Ascending aorta (tissue), 2 donors: Measurements from ENCODE around the gene PCNX1. TPM values are rescaled to one million over a fixed set of nuclear protein-coding genes. Genes with fewer than 3 reads are reported as not detected.

Experiments used
- DNase-seq, 2 donors: peaks; one replicate each; pipeline ENCODE4 v3.0.0-alpha.2; 2019; ENCODE audit warnings: low spot score in 2 of 2
- H3K27ac ChIP-seq, 2 donors: fragments of 200-600 bp; sonication (generic); one replicate each; pipeline ENCODE4 v1.5.1; 2016 to 2017; ENCODE audit warnings: mild to moderate bottlenecking in 1 of 2
- H3K27me3 ChIP-seq: fragments of 200-600 bp; sonication (generic); one replicate; pipeline ENCODE4 v1.5.1; 2017
- H3K36me3 ChIP-seq, 2 donors: fragments of 200-600 bp; sonication (generic); one replicate each; pipeline ENCODE4 v1.5.1; 2016
- H3K4me1 ChIP-seq, 2 donors: fragments of 200-600 bp; sonication (generic); one replicate each; pipeline ENCODE4 v1.5.1; 2016 to 2017; ENCODE audit warnings: mild to moderate bottlenecking in 1 of 2
- H3K4me3 ChIP-seq, 2 donors: fragments of 200-600 bp; sonication (generic); one replicate each; pipeline ENCODE4 v1.5.1; 2016 to 2017; ENCODE audit warnings: mild to moderate bottlenecking in 1 of 2
- H3K9me3 ChIP-seq, 2 donors: fragments of 200-600 bp; sonication (generic); one replicate each; pipeline ENCODE4 v1.5.1; 2016
- CTCF ChIP-seq, 3 experiments: fragments of 200-600 bp in 2 of 3; fragments of 450-650 bp in 1 of 3; sonication (generic) in 2 of 3; IDR thresholded peaks; one replicate each; pipeline ENCODE4 v1.5.1; 2016 to 2019; ENCODE audit warnings: antibody characterized with exemption in 3 of 3, mild to moderate bottlenecking in 1 of 3, moderate library complexity in 1 of 3
- intact Hi-C: fragments of 100-400 bp; cut with DNase I; formaldehyde crosslinking; loops from one replicate; pipeline ENCODE4 v1.15.1; 2023
- total RNA-seq: library from RNA; depleted of rRNA; stranded (reverse); fragments of >200 nt; gene quantifications from one replicate; pipeline ENCODE4 v1.1.0, GENCODE V29; 2016

PCNX1 gene
- total RNA-seq, 1 donor from 2014 or later: 73.1 TPM

GRCh38 chr14:70905301-70905700, 2.0 kb upstream of the PCNX1 start:
- DNase-seq: no peak
- Histone ChIP-seq H3K27ac (peak overlapping the region; percentile 96 to 99), H3K4me3 (peak overlapping the region in 1 of 2 donors; percentile 32), H3K9me3 (no peaks in the 10 kb centered on the region), H3K36me3 (no peaks in the 10 kb centered on the region), H3K27me3 (no peaks in the 10 kb centered on the region), H3K4me1 (peaks cover 16 to 28% of the 10 kb centered on the region in 2 donors)
- intact Hi-C loops: loop anchor here (5.0 kb wide), 1 partner anchor 1138 kb away; the partner anchor contains the start of gene SRSF5
- TF ChIP-seq CTCF (IDR thresholded peaks at IDR 0.05): no peak

- intact Hi-C loops: loop anchor here (1.0 to 5.0 kb wide), 3 partner anchors 66 to 1139 kb away; partner anchors contain the start of gene SRSF5
- peak overlapping the region; percentile 93 for H3K4me3 ChIP-seq
- H3K9me3 ChIP-seq: no peaks in the 10 kb centered on the region
- no peaks in the 10 kb centered on the region for H3K27me3 ChIP-seq
- H3K36me3 ChIP-seq: no peaks in the 10 kb centered on the region
- peak overlapping the region; percentile 96 to 99 for H3K27ac ChIP-seq
- DNase-seq: no peak
- no peak for TF ChIP-seq CTCF (IDR thresholded peaks at IDR 0.05)
- peaks cover 13 to 24% of the 10 kb centered on the region in 2 donors for H3K4me1 ChIP-seq
These were observed 475 bp upstream of the PCNX1 start for GRCh38 chr14:70906793-70907175.

GRCh38 chr14:70907996-70908934, 1.0 kb downstream of the PCNX1 start:
- Histone ChIP-seq H3K27ac (peak overlapping the region; percentile 96 to 99), H3K4me1 (peaks cover 13 to 27% of the 10 kb centered on the region in 2 donors), H3K4me3 (peak overlapping the region; percentile 93), H3K27me3 (no peaks in the 10 kb centered on the region), H3K9me3 (no peaks in the 10 kb centered on the region), H3K36me3 (no peaks in the 10 kb centered on the region)
- intact Hi-C loops: loop anchor here (1.0 to 5.0 kb wide), 4 partner anchors 64 to 1141 kb away; partner anchors contain the start of gene SRSF5
- peak in 1 of 2 donors; percentile 79 for DNase-seq
- no peak for TF ChIP-seq CTCF (IDR thresholded peaks at IDR 0.05)

DNA sequence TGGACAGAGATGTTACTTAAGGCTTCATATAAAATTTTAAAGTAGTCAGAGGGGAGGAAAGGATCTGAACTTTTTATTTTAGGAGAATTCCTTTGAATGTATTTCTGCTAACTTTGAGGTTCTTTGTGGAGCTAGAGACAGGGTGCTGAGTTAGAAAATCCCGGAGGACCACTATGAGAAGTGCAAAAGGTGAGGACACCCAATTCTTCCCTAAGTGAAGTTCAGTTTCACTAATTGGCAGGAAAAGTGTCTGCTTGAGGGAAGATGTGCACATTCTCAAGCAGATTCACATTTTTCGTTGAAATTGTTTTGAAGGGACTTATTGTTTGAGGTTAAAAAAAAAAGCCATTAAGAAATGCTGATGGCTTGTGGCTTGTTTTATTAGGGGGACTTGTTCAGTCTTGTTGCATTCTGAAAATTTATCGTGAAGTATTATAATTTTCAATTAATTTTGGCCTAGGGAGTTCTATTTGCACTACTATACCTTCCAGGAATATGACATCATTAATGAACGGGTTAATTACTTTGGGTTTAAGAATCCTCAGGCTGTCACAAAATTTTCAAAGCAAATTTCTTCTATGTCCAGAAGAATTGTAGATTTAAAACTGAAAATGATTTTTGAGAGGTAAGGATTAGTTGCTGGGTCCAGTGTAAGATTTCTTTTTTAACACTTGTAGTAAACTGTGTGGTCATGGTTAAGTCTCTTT, 1.8 kb downstream of the PCNX1 start:
- Histone ChIP-seq H3K27me3 (no peaks in the 10 kb centered on the region), H3K4me3 (peak overlapping the region; percentile 93), H3K36me3 (no peaks in the 10 kb centered on the region), H3K4me1 (peaks cover 13 to 27% of the 10 kb centered on the region in 2 donors), H3K27ac (peak overlapping the region; percentile 96 to 99), H3K9me3 (no peaks in the 10 kb centered on the region)
- no peak for DNase-seq
- TF ChIP-seq CTCF (IDR thresholded peaks at IDR 0.05): no peak
- intact Hi-C loops: loop anchor here (2.0 to 5.0 kb wide), 2 partner anchors 92 to 1142 kb away; partner anchors contain the start of gene SRSF5

- Histone ChIP-seq H3K4me1 (peaks cover 10 to 24% of the 10 kb centered on the region in 2 donors), H3K27me3 (no peaks in the 10 kb centered on the region), H3K4me3 (peak overlapping the region; percentile 93), H3K27ac (peak overlapping the region in 1 of 2 donors; percentile 99), H3K9me3 (no peaks in the 10 kb centered on the region), H3K36me3 (no peaks in the 10 kb centered on the region)
- no peak for DNase-seq
- intact Hi-C loops: loop anchor here (2.0 to 5.0 kb wide), 2 partner anchors 93 to 1143 kb away; partner anchors contain the start of gene SRSF5
- no peak for TF ChIP-seq CTCF (IDR thresholded peaks at IDR 0.05)
These were observed 2.7 kb downstream of the PCNX1 start for GRCh38 chr14:70909733-70910614.
